HG03565 (cell line): ENCODE data around the gene NCBP2L.

ENCODE experiments used
- ATAC-seq: cut with Tn5 transposase; IDR thresholded peaks from one replicate; pipeline ENCODE4 v1.9.1; 2021; ENCODE audit warnings: mild to moderate bottlenecking, moderate library complexity; ENCODE audit not compliant: unreplicated experiment

The NCBP2L gene

DNA sequence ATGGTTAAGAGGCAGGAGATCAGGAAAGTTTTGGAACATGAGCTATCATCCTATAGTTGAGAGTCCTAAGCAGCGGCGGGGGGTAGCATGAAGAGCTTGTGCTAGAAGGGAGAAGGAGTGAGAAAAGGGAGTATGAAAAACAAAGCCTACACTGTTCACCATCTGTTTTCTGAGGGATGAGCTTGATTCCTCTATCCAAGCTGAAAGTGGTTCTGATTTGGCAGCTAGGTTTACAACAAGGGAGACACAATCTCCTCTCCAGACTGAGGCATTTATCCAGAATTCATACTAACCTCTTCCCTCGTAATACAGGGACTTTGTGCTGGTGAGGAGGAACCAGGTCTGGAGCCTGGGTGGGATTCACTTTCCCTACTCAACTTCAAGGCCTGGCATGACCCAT, 25.5 kb upstream of the NCBP2L start:
- no peak for ATAC-seq

DNA sequence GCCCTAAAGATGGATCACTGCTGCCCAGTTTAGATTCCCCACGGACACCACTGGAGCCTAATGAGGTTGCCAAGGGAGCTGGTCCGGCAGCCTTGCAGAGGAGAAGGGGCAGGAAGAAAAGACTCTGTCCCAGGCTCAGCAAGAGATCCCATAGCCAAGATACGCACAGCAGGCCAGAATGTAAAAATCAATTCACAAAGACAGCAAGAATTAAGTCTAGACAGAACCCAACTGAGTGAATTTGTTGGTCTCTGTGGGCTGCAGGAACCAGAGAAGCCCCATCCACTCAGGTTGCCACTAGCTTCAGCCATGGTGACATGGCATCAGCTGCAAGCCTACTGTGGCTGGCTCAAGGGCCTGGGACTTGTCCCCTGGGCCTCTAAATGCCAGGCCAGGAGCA, 24.8 kb upstream of the NCBP2L start:
- ATAC-seq = no peak

- no peak for ATAC-seq
These were observed 24.3 kb upstream of the NCBP2L start for GRCh38 chrX:107753187-107753586.

DNA sequence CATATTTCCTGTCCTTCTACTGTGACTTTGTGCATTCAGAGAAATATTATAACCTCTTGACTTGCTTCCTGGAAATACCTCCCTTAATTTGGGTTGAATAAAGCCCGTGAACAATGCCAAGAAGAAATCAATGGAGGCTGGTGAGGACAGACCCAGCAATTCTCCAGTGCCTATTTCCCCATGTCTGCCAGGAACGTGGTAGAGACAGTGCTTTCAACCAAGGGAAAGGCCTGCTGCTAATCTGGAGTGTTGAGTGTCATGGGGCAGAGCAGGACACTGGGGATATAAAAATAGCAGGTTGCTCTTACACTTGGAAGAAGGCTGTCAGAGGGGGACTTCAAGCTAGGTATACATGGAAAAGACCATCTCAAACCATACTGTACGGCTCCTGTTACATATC, 21.8 kb upstream of the NCBP2L start:
- ATAC-seq = no peak

- no peak for ATAC-seq
These were observed 19.2 kb upstream of the NCBP2L start for GRCh38 chrX:107758231-107758766.

GRCh38 chrX:107760304-107761077, 17.0 kb upstream of the NCBP2L start:
- no peak for ATAC-seq

GRCh38 chrX:107763647-107764046, 13.9 kb upstream of the NCBP2L start:
- ATAC-seq = no peak

DNA sequence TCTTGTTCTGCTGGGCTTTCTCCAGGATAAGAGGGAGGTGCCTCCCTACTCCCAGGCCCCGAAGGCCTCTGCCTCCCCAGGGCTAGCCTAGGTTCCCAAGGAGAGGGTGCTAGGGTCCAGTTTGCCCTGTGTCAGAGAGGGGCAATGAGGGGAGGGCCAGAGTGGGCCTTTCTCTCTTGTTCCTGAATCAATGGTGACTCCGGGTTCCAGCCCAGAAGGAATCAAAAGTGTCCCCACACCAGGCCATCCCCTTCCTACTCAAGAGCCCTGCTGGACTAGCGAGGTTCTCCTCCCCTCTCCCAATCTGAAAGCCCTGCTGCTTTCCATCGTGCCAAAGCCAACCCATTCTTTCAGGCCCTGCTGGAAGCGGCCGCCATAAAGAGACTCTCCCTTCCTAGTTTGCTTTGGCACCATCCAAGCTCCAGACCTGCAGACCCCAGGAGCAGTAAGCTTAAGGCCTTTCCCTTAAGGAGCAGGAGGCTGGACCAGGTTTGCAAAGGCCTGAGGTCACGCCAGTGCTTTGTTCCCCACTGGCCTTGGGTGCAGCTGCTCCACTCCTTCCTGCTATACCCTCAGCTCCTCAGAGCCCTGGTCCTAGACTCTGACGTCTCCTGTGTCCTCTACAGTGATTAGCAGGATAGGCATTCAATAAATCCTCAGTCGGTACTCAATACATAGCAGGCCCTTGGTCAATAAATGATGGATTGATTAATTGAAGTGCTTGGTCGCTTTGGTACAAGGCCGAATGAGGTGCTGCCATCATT, 12.5 kb upstream of the NCBP2L start:
- no peak for ATAC-seq

- ATAC-seq = peak; percentile 43
These were observed 10.9 kb upstream of the NCBP2L start for GRCh38 chrX:107766470-107767150.

GRCh38 chrX:107768051-107768450, 9.5 kb upstream of the NCBP2L start:
- no peak for ATAC-seq

DNA sequence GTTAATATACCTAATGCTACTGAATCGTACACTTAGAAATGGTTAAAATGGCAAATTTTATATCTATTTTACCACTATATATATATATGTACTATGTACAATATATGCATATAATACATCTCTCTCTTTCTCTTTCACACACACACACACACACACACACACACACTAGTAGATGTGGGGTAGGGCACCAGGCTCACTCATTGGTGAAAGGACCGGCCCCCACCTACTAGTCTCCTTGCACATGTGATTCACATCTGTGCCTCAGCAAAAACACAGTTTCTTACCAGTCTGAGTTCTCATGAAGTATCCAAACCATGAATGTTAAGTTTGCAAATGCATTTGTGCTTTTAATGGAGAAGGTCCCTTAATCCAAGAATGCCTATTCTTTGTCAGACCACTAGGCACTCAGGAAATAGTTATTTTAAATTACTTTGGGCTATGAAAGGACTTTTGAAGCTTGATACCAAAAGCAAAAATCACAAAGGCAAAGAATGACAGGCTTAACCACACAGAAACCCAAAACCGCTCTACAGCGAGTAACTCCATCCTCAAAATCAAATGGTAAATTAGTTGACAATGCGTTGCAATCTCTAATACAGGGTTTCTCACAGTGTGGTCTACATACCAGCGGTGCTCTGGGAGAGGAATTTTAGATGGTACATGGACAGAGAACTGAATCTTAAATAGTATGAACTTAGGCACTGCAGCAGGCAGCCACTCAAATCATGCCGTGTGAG, 7.8 kb upstream of the NCBP2L start:
- ATAC-seq = no peak

GRCh38 chrX:107773206-107773605, 4.3 kb upstream of the NCBP2L start:
- no peak for ATAC-seq

DNA sequence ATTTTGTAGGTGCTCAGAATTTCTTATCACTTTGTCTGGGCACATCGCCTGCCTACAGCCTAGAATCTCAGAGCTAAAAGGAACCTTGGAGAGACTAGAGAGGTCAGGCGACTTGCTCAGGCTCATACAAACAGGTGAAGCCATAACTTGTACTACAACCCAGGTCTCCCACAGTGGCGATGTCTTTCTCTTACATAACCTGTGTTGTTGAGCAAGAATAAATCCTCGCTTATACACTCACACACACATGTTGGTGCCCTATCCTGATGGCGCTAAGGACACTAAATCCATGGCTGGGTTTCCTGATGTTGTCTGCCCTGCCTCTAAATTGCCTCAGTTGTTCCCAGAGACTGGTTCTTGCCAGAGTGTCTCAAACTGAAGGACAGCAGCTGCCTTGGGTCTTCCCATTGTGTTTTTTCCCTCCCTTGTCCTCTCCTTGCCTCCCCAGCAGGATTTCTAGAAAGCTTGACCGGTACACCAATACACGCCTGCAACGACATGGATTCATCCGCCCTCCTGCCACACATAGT, 3.6 kb upstream of the NCBP2L start:
- ATAC-seq = no peak

DNA sequence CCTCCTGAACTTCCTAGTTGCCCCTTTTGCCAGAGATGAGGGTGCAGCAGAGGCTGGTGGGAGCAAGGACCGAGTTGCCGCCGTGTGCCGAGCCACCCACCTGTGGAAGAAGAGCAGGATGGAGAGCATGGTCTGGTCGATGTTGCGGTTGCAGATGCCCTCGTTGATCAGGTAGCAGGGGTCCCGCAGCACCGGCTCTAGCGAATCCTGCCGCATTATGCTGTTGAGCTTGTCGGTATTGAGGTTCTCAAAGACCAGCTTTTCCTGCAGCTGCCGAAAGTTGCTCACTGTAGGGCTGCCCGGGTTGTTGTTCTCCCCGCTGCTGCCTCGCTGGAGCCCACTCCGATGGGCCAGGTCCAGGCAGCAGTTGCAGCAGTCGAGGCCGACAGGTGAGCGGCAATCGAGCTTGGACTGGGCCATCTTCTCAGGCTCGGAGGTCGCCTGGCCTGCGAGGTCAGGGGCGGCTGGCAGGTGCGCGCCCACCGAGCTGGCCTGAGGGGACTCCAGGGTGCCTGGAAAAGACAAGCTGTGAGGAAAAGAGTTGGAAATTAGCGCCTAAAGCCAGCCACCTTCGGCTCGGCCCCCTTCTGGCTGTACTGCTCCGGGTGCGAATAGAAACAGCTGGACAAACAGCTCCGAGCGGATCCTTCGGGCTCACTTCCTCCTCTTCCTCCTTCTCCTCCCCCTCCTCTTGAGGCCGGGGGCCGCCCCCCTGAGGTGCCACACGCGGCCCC, 2.4 kb upstream of the NCBP2L start:
- no peak for ATAC-seq

DNA sequence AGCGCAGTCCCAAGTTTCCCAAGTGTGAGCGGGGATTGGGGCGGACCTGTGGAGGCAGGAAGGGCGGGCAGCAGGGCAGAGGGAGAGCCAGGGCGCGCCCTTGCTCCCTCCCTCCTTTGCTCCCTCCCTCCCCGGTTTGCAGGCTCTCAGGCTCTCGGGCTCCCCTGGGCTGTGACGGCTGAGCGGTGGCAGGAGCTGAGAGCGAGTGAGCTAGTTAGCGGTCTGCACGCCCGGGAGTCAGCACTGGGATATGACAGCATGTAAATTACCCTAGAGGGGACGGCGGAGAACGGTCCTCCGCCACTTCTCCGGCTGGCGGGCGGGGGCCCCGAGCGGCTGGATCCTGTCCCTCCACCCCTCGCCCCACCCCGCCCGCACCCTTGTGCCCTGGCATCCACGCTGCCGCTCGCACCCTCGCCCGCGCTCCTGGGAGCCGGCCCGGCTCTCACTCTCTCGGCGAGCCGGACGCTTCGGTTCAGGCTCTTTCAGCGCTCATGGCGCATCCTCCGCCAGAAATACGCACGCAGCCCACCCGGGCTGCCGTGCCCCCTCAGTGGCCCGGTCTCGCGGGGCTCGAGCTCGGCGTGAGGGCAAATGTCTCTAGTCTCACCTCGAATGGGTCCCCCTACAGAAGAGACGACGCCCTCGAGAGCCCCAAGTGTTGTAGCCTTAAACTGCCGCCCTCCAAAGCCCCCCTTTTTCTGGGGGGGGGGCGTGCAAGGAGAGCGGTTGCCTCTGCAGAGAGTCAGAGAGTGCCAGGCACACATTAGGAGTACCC, 1.6 kb upstream of the NCBP2L start, which contains the start of gene TSC22D3:
Gene TSC22D3 (minus strand): TSS at position 54 of the 778 bp plus-strand sequence. CDS start 368 bp downstream, outside the sequence.
- ATAC-seq = peak; percentile 82

DNA sequence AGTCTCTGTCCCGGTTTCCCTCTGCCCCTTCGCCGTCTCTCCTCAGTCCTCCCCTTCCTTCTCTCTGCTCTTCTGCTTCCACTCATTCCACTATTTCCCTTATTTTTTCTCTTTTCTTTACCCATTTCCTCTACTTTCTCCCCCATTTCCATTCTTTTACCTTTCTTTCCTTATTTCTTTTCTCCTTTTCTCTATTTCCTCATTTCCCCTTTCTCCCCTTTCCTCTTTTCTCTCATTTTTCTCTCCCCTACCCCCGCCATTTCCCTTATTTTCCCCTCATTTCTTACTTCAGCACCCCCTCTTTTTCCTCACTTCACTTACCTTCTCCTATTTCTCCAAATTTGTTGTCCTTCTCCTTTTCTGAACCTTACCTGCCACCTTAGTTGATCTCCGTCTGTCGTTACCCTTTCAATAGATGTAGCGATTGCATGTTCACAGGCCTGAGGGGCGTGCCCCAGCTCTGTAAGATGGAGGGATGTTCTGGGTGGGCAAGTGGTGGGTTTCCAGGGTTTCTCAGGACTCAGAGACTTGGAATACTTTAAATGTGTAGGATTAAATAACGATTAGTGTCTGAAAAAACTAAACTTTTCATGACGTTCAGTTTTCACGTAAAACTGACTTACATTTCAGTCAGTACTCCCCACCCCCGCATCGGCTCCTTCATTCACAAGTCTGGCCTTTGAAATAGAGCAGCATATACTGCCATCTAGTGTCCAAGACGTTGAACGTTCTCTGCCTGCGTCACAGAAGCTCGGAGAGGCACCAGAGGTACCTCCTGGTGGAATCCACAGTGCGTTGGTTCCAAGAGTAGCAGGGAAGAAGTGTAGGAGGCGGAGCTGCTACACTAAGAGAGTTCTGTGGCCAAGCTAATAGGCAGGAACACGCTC, 641 bp upstream of the NCBP2L start:
- ATAC-seq = peak; percentile 69

DNA sequence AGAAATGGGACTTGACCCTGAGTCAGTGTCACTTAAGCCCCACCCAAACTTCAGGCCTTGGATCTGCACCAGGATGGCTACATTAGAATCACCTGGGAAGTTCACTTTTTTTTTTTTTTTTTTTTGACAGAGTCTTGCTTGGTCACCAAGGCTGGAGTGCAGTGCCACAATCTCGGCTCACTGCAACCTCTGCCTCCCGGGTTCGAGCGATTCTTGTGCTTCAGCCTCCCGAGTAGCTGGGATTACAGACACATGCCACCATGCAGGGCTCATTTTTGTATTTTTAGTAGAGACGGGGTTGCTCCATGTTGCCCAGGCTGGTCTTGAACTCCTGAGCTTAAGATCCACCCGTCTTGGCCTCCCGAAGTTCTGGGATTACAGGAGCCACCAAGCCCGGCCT, 3.0 kb downstream of the NCBP2L start:
- no peak for ATAC-seq

DNA sequence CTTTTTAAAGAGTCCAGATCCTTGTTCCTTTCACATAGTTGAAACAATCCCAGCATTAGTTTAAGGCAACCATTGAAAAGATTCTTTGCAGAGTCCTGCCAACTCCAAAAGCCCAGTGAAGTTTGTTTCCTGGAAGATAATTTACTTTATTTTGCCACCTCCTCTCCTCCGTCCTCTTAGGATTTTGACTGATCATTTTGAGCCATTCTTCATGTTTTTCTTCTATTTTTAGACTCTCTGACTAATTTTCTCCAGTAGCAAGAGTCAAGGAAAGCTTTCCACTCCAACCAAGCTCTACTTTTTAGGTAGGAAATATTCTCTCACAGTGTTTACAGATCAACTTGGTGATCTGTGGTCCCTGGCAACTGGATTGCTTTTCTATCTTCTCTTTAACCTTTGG, 10.3 kb downstream of the NCBP2L start:
- no peak for ATAC-seq
